Measurements from ENCODE around the gene TRPM5. TPM values are rescaled to one million over a fixed set of nuclear protein-coding genes. Genes with fewer than 3 reads are reported as not detected.

The TRPM5 gene
- total and polyA plus RNA-seq, 11 donors = not detected

- no peaks in the 10 kb centered on the region for H3K9me3 ChIP-seq
- no peak overlapping the region for H3K4me3 ChIP-seq
- DNase-seq (peak in 3 of 5 donors; percentile 20 to 39 (median 22)), ATAC-seq (no peak)
- intact Hi-C loops (cut with DNase I) = loop anchor here in 6 of 10 donors (1.0 to 5.0 kb wide), 4 partner anchors 112 to 222 kb away; no protein-coding TSS in a partner anchor
- no peak overlapping the region for H3K27ac ChIP-seq
- TF ChIP-seq CTCF (IDR thresholded peaks at IDR 0.05) (no peak), POLR2A (IDR thresholded peaks at IDR 0.05) (no peak)
- no peaks in the 10 kb centered on the region for H3K36me3 ChIP-seq
- H3K27me3 ChIP-seq = peaks cover 0 to 13% (median 0%) of the 10 kb centered on the region in 9 donors
- H3K4me1 ChIP-seq = peaks cover 0 to 13% (median 0%) of the 10 kb centered on the region in 12 donors
- WGBS, 4 donors = 77 to 84% (median 83%) methylated on average over 21 of the region's 21 CpGs
Observed at GRCh38 chr11:2418693-2419360, 25.5 kb downstream of the TRPM5 start.

DNA sequence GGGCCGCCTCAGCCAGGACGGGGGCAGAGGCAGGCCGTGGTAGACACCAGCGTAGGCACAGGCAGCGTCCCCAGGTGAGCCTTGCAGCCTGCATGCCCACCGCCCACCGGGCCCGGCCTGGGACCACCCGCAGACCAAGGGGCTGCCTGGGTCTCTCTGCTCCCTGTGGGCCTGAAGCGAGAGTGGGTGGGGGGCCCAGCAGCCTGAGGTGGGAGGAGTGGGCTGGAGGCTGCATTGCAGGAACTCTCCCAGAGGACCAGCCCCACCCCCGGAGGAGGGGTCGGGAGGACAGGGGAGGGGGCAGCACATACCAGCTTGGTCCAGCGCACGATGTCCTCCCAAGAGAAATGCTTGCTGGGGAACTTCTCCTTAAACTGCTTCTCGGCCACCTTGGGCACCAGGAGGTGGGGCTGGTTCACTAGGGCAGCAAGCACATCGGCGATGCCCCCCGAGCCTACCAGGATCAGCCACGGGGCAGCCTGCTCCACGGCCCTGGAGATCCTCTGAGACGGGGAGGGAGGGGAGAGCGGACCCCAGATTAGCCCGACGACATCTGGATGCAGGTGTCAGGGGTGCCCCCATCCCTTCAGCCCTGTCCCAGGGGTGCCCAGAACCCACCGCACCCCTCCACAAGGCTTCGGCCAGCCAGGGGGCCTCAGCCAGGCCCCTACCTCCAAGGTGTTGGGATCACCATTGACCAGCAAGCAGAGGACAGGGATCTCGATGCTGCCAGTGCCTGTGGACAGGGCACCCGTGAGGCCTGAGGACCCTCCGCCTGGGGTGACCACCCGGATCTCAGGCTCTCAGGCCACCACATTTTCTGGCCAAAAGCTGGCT is 26.2 kb downstream of the TRPM5 start:
- H3K4me1 ChIP-seq = peaks cover 0 to 13% (median 0%) of the 10 kb centered on the region in 12 donors
- 81 to 83% (median 83%) methylated on average over 16 to 30 of the region's 30 CpGs for WGBS, 4 donors
- no peaks in the 10 kb centered on the region for H3K36me3 ChIP-seq
- intact Hi-C loops (cut with DNase I) = loop anchor here in 2 of 10 donors (2.0 to 5.0 kb wide), 2 partner anchors 111 to 221 kb away; no protein-coding TSS in a partner anchor
- H3K4me3 ChIP-seq = no peak overlapping the region
- H3K27ac ChIP-seq = no peak overlapping the region
- ATAC-seq (no peak), DNase-seq (peak in 3 of 5 donors; percentile 22 to 56 (median 22))
- no peaks in the 10 kb centered on the region for H3K9me3 ChIP-seq
- TF ChIP-seq POLR2A (IDR thresholded peaks at IDR 0.05) (no peak), CTCF (IDR thresholded peaks at IDR 0.05) (no peak)
- peaks cover 0 to 13% (median 0%) of the 10 kb centered on the region in 9 donors for H3K27me3 ChIP-seq

DNA sequence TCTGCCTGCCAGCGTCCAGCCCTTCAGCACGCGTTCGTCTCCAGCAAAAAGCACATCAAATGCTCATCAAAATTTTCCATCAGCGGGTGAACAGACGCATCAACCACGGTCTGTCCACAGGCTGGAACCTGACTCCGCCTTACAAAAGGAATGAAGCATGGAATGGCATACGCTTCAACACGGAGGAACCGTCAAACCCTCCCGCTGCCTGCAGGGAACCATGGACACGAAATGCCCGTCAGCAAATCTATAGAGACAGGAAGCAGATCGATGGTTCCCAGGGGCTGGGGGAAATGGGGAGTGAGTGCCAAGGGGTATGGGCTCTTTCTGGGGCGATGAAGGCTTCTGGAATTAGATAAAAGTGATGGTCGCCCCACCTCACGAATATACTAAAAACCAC is 27.5 kb downstream of the TRPM5 start:
- WGBS, 4 donors = 76 to 84% (median 81%) methylated on average over 18 of the region's 18 CpGs

More for the DNA sequence above, 27.5 kb downstream of the TRPM5 start:
- H3K27me3 ChIP-seq = peaks cover 0 to 9% (median 0%) of the 10 kb centered on the region in 9 donors
- TF ChIP-seq POLR2A (IDR thresholded peaks at IDR 0.05) (no peak), CTCF (IDR thresholded peaks at IDR 0.05) (no peak)
- no peak overlapping the region for H3K27ac ChIP-seq
- no peaks in the 10 kb centered on the region for H3K9me3 ChIP-seq
- ATAC-seq (no peak), DNase-seq (peak in 1 of 5 donors; percentile 14)
- peaks cover 0 to 13% (median 0%) of the 10 kb centered on the region in 12 donors for H3K4me1 ChIP-seq
- intact Hi-C loops (cut with DNase I) = loop anchor here in 1 of 10 donors (5.0 kb wide), 1 partner anchor 109 kb away; no protein-coding TSS in a partner anchor
- H3K4me3 ChIP-seq = no peak overlapping the region
- no peaks in the 10 kb centered on the region for H3K36me3 ChIP-seq

Data from heart left ventricle (tissue), 16 donors.